ENCODE data around the gene CASP12. TPM values are rescaled to one million over a fixed set of nuclear protein-coding genes. Genes with fewer than 3 reads are reported as not detected.

The CASP12 gene
- not detected in 5 replicates for total RNA-seq (2022; extraction: Qiagen RNA extraction; ENCODE audit: low read depth)

GRCh38 chr11:104897891-104898684 is at the start of gene CASP12:
Gene CASP12, minus strand, starts transcription at chr11:104898460.

Other genes starting within 250 kb of the CASP12 start
- 4.9 to 8.9 TPM (median 5.4 TPM) in 5 replicates for gene CASP4, start 70.1 kb upstream of the CASP12 start, total RNA-seq (2022; extraction: Qiagen RNA extraction; ENCODE audit: low read depth)
- not detected in 5 replicates for gene CASP5, start 124.7 kb upstream of the CASP12 start, total RNA-seq (2022; extraction: Qiagen RNA extraction; ENCODE audit: low read depth)
- 0.16 to 0.61 TPM (median 0.56 TPM) in 5 replicates for gene CASP1, start 136.7 kb upstream of the CASP12 start, total RNA-seq (2022; extraction: Qiagen RNA extraction; ENCODE audit: low read depth)
- 0.29 TPM in 1 of 5 replicates, not detected in the others for gene CARD16, start 146.9 kb upstream of the CASP12 start, total RNA-seq (2022; extraction: Qiagen RNA extraction; ENCODE audit: low read depth)
- gene CARD18, start 241.3 kb upstream of the CASP12 start, total RNA-seq (2022; extraction: Qiagen RNA extraction; ENCODE audit: low read depth) = not detected in 5 replicates

Measured in A549 treated with RU486 at 1 μM for 4 hours (cell line).